ENCODE results near the gene XPO6.

Gene XPO6

DNA sequence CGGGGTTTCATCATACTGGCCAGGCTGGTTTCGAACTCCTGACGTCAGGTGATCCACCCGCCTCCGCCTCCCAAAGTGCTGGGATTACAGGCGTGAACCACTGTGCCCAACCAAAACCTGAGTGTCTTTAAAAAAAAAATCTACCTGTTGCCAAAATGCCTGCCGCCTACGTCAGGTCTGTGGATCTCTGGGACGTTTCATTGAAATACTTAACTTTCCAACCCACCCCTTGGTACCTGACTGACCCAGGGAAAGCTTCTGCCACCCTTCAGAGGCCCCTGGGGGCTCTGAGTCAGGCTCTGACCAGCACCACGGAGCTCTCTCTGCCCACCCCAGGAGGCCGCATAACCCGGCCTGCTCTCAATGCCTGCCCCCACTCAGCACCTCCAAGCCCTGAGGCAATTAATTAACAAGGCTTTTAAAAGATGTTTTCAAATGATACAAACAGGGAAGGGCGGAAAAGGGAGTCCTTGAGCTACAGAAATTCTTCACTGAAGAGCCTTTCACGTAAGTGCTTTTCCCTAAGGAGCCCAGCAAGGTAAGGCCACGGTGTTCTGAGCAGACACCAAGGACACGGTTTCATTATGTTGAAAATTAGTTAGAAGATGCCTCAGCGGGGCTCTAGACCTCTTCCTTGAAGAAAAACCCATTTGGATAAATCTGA, 118.9 kb downstream of the XPO6 start:
- no peak for DNase-seq (ENCODE audit: low read depth in 2 of 3, low spot score in 2 of 3)

- DNase-seq (ENCODE audit: low read depth in 2 of 3, low spot score in 2 of 3) = no peak
Measured at GRCh38 chr16:28091656-28092055, 120.1 kb downstream of the XPO6 start.

- no peak for DNase-seq (ENCODE audit: low read depth in 2 of 3, low spot score in 2 of 3)
Measured at GRCh38 chr16:28090646-28091377, 121.0 kb downstream of the XPO6 start.

DNA sequence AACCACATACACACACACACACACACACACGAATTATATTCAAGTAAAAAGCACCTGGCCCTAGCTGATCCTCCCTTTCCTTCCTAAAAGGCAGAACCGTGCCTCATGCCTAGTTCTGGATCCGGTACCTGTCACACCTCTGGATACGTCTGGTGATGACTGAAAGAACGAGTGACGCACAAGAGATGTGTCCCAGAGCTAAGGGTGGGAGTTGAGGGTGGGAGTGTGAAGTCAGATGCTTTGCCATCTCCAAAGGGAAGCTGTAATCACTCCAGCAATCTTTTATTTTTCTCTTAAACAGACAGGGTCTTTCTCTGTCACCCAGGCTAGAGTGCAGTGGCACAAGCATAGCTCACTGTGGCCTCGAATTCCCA, 121.8 kb downstream of the XPO6 start:
- DNase-seq (ENCODE audit: low read depth in 2 of 3, low spot score in 2 of 3) = no peak

DNA sequence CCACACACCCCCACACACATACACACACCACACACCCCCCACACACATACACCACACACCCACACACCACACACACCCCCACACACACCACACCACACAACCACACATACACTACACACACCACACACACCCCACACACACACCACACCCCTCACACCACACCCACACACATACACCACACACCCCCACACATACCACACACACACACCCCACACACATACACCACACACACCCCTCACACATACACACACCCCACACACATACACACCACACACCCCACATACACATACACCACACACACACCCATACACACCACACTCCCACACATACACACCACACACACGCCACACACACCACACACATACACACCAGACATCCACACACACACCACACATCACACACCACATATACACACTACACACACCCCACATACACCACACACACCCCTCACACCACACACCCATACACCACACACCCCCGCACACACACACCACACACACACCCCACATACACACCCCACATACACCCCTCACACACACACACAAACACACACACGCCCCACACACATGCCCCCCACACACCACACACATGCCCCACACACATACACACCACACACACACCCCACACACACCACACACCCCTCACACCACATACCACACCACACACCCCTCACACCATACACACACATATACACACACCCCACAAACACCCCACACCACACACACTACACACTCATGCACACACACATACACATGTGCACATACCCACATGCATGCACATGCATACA, 122.4 kb downstream of the XPO6 start:
- DNase-seq (ENCODE audit: low read depth in 2 of 3, low spot score in 2 of 3) = no peak

- DNase-seq (ENCODE audit: low read depth in 2 of 3, low spot score in 2 of 3) = no peak
Measured at GRCh38 chr16:28087675-28088300, 124.0 kb downstream of the XPO6 start.

DNA sequence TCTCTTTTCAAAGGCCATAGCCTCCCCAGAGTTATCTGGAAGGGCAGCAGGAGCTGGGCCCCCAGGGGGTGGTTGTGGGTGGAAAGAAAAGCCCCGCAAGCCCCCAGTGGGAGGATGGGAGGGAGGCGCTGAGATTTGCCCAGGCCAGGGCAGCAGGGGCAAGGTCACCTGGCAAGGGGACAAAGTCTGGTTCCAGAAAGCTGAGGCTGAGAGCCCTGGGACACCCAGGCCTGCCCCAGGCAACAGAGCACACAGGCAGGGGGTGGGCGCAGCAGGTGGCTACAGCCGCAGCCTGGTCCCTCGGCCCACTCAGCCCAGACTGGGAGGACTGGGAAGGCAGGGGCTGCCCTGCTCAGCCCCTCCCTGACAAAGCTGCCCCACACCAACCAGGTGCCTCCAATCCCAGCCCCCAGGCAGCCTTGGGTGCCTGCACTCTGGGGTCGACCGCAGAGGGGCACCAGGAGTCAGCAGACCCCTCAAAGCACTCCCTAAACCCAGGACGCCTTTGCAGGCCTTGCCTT, 124.6 kb downstream of the XPO6 start:
- DNase-seq (ENCODE audit: low read depth in 2 of 3, low spot score in 2 of 3) = no peak

- no peak for DNase-seq (ENCODE audit: low read depth in 2 of 3, low spot score in 2 of 3)
Measured at GRCh38 chr16:28086186-28087139, 125.3 kb downstream of the XPO6 start.

DNA sequence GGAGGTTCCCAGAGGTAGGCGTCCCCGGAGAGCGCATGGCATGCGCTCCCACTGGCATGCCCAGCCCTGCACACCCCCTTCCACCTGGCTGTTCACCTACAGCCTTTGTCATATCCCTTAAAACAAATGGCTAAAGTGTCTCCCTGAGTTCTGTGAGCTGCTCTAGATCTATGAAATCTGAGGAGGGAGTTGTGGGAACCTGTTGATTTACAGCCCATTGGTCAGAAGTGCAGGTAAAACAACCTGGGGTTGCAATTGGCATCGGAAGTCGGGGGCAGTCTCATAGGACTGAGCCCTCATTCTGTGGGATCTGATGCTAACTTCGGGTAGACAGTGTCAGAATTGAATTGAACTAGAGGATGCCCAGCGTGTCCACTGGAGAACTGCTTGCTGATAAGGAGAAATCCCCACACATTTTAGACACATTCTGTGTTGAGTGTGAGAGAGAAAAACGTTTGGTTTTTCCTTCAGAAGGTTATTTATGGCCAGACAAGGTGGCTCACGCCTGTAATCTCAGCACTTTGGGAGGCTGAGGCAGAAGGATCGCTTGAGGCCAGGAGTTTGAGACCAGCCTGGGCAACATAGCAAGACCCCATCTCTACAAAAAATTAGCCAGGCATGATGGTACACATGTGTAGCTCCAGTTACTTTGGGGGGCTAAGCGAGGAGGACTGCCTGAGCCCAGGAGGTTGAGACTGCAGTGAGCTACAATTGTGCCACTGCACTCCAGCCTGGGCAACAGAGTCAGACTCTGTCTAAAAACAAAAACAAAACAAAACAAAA, 126.2 kb downstream of the XPO6 start:
- no peak for DNase-seq (ENCODE audit: low read depth in 2 of 3, low spot score in 2 of 3)

- no peak for DNase-seq (ENCODE audit: low read depth in 2 of 3, low spot score in 2 of 3)
Measured at GRCh38 chr16:28084209-28084608, 127.6 kb downstream of the XPO6 start.

- no peak for DNase-seq (ENCODE audit: low read depth in 2 of 3, low spot score in 2 of 3)
Measured at GRCh38 chr16:28082624-28083023, 129.1 kb downstream of the XPO6 start.

GRCh38 chr16:28081391-28081968, 130.3 kb downstream of the XPO6 start:
- no peak for DNase-seq (ENCODE audit: low read depth in 2 of 3, low spot score in 2 of 3)

DNA sequence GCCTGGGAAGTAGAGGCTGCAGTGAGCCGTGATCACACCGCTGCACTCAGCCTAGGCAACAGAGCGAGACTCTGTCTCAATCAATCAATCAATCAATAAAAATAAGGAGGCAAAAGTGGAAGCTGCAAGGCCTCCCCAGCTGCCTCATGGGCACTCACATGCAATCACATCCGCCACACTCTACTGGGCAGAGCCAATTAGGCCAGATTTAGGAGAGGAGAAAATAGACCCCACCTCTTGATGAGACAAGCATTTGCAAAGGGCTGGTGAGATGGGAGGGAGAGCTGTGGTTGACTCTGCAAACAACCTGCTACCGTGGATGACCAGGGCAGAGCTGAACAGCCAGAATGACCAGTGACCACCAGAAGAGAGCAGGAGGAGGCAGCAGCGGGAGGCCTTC, 133.5 kb downstream of the XPO6 start:
- no peak for DNase-seq (ENCODE audit: low read depth in 2 of 3, low spot score in 2 of 3)

DNA sequence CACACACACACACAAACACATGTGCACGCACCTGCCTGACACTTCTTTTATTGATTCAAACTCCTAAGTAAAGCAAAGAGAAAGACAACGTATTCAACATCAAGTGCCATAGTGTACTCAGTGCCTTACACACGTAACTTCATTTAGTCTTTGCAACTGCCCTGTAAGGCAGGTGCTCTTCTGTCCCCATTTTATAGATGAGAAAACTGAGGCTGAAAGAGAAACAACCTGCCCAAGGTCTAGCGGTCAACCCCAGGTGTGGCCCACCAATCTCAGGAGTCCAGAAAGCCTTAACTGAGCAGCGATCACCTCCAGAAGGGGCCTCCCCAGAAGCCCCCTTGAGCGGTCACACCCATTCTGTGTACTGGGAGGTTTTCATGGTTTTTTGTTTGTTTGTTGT, 137.9 kb downstream of the XPO6 start:
- DNase-seq (ENCODE audit: low read depth in 2 of 3, low spot score in 2 of 3) = no peak

GRCh38 chr16:28072087-28072486, 139.7 kb downstream of the XPO6 start:
- no peak for DNase-seq (ENCODE audit: low read depth in 2 of 3, low spot score in 2 of 3)

- DNase-seq (ENCODE audit: low read depth in 2 of 3, low spot score in 2 of 3) = no peak
Measured at GRCh38 chr16:28069971-28070794, 141.6 kb downstream of the XPO6 start.

GRCh38 chr16:28068976-28069375, 142.8 kb downstream of the XPO6 start:
- no peak for DNase-seq (ENCODE audit: low read depth in 2 of 3, low spot score in 2 of 3)

DNA sequence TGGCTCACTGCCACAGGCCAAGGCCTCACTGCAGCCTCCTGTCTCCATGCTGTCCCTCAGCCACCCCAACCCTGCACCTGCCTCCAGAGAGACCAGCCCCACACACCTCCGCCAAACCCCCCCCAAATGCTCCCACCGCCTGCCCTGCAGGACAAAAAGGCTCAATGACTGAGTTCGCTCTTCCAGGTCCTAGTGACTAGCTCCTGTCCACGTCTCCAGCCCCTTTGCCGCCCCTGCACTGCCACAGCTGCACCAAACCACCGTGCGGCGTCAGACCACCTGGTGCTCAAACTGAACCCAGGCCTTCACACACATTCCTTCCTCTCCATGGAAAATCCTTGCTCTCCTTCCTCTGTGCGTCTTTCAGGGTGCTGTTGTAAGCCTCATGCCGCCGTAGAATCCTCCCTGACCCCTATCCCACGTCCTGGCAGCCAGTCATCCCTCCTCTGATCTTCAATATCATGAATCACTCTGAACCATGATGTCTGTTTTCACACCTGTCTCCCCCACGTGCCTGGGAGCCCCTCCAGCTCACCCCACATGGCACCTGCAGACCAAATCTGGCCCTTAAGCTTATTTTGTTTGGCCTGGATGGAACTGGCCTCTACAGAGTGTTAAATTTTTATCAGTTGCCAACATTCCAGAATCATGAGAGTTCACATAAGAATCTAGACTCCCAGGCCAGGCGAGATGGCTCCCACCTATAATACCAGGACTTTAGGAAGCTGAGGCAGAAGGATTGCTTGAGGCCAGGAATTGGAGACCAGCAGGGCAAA, 144.0 kb downstream of the XPO6 start:
- no peak for DNase-seq (ENCODE audit: low read depth in 2 of 3, low spot score in 2 of 3)

Data from activated CD8-positive, alpha-beta memory T cell treated with anti-CD3 and anti-CD28 coated beads for 48 hours (primary cell).